SK-N-SH (cell line): ENCODE data around the gene CFAP91. TPM values are rescaled to one million over a fixed set of nuclear protein-coding genes. Genes with fewer than 3 reads are reported as not detected.

Source experiments
- CTCF ChIA-PET: fragments of 300-600, 350-600 bp; formaldehyde crosslinking; extraction: SDS; loops from one replicate; lab custom pipeline; 2021; lab: Yijun Ruan, JAX
- POLR2A ChIA-PET: fragments of 350-600 bp; sonication (Branson Sonifier 250); formaldehyde crosslinking; extraction: SDS; loops from one replicate; lab custom pipeline; 2020; ENCODE audit warnings: antibody characterized with exemption, inconsistent platforms; lab: Yijun Ruan, JAX
- DNase-seq: peaks from one replicate; pipeline ENCODE4 v3.0.0; 2012
- H2AFZ ChIP-seq: fragments of 200-600 bp; sonication (generic); 2 replicates; pipeline ENCODE4 v1.8.1; 2016; ENCODE audit warnings: antibody characterized with exemption, mild to moderate bottlenecking, low read depth
- H3F3A ChIP-seq: fragments of 200-600 bp; sonication (generic); replicated peaks from 2 replicates; pipeline ENCODE3; 2016; ENCODE audit warnings: antibody characterized with exemption, mild to moderate bottlenecking; ENCODE audit not compliant: insufficient read depth
- H3K27ac ChIP-seq, 2 experiments: fragments of 200-500 bp in 1 of 2; fragments of 200-600 bp in 1 of 2; sonication (Bioruptor generic) in 1 of 2; sonication (generic), shearing (Covaris generic) in 1 of 2; 2 replicates each; pipeline versions ENCODE4 v1.5.1 to v1.6.1; 2014 to 2016; ENCODE audit warnings: low read depth in 2 of 2, inconsistent platforms in 1 of 2, low read length in 1 of 2, mild to moderate bottlenecking in 1 of 2, mixed read lengths in 1 of 2
- H3K27me3 ChIP-seq: fragments of 200-600 bp; sonication (generic), shearing (Covaris generic); 2 replicates; pipeline ENCODE4 v1.6.1; 2016; ENCODE audit warnings: mixed run types; ENCODE audit not compliant: insufficient read depth
- H3K36me3 ChIP-seq, 2 experiments: fragments of 200-500 bp in 1 of 2; fragments of 200-600 bp in 1 of 2; sonication (Bioruptor generic) in 1 of 2; sonication (generic) in 1 of 2; replicated peaks in 1 of 2; 2 replicates each; pipeline versions ENCODE3 to v1.5.1; 2014 to 2016; ENCODE audit warnings: low read length in 1 of 2, mild to moderate bottlenecking in 1 of 2; ENCODE audit not compliant: insufficient read depth in 2 of 2, control insufficient read depth in 1 of 2
- H3K4me1 ChIP-seq, 2 experiments: fragments of 200-500 bp in 1 of 2; fragments of 200-600 bp in 1 of 2; sonication (Bioruptor generic) in 1 of 2; sonication (generic), shearing (Covaris generic) in 1 of 2; 2 replicates each; pipeline versions ENCODE4 v1.5.1 to v1.6.1; 2014 to 2016; ENCODE audit warnings: low read depth in 1 of 2, low read length in 1 of 2, mixed run types in 1 of 2; ENCODE audit not compliant: insufficient read depth in 2 of 2, control insufficient read depth in 1 of 2
- H3K4me2 ChIP-seq: fragments of 200-600 bp; sonication (generic), shearing (Covaris generic); 2 replicates; pipeline ENCODE4 v1.6.1; 2017; ENCODE audit warnings: mixed run types
- H3K4me3 ChIP-seq, 2 experiments: fragments of 200-500 bp in 1 of 2; fragments of 200-600 bp in 1 of 2; sonication (Bioruptor generic) in 1 of 2; sonication (generic), shearing (Covaris generic) in 1 of 2; 2 replicates each; pipeline versions ENCODE4 v1.5.1 to v1.8.1; 2014 to 2016; ENCODE audit warnings: low read depth in 2 of 2, inconsistent platforms in 1 of 2, low read length in 1 of 2, mild to moderate bottlenecking in 1 of 2, mixed read lengths in 1 of 2, moderate library complexity in 1 of 2
- H3K79me2 ChIP-seq: fragments of 200-600 bp; sonication (generic); 2 replicates; pipeline ENCODE4 v1.8.1; 2017; ENCODE audit warnings: mild to moderate bottlenecking; ENCODE audit not compliant: insufficient read depth
- H3K9ac ChIP-seq: fragments of 200-600 bp; sonication (generic); 2 replicates; pipeline ENCODE4 v1.6.1; 2017; ENCODE audit warnings: mixed run types
- H3K9me2 ChIP-seq: fragments of 200-600 bp; sonication (generic); 2 replicates; pipeline ENCODE4 v1.6.1; 2017; ENCODE audit warnings: mixed run types
- H3K9me3 ChIP-seq: fragments of 200-600 bp; sonication (generic); 2 replicates; pipeline ENCODE4 v1.6.1; 2017; ENCODE audit warnings: mixed run types, mild to moderate bottlenecking, moderate library complexity
- H4K20me1 ChIP-seq: fragments of 200-600 bp; sonication (generic); 2 replicates; pipeline ENCODE4 v1.6.1; 2017; ENCODE audit warnings: mild to moderate bottlenecking, mixed run types; ENCODE audit not compliant: insufficient read depth
- CHD2 ChIP-seq: fragments of 150-350 bp; IDR thresholded peaks from 2 replicates; pipeline ENCODE4 v1.6.1; 2018; ENCODE audit warnings: low read length; ENCODE audit not compliant: partially characterized antibody
- ELF1 ChIP-seq: IDR thresholded peaks from 2 replicates; pipeline ENCODE4 v1.4.0; 2012
- EP300 ChIP-seq, 2 experiments: IDR thresholded peaks; 2 replicates each; pipeline versions ENCODE4 v1.4.0 to v1.6.1; 2012; ENCODE audit warnings: borderline replicate concordance in 1 of 2, low read depth in 1 of 2, low read length in 1 of 2
- EZH2phosphoT487 ChIP-seq: fragments of 200-600 bp; sonication (generic); IDR thresholded peaks from 2 replicates; pipeline ENCODE4 v1.6.1; 2017; ENCODE audit warnings: low read depth, mixed run types, mild to moderate bottlenecking, antibody characterized with exemption, moderate library complexity, borderline replicate concordance
- FOXJ3 ChIP-seq: sonication (generic); formaldehyde crosslinking; IDR thresholded peaks from 2 replicates; pipeline ENCODE4 v1.5.1; 2020; ENCODE audit warnings: mild to moderate bottlenecking, missing genetic modification reagents
- FOXM1 ChIP-seq: IDR thresholded peaks from 2 replicates; pipeline ENCODE4 v1.4.0; 2012; ENCODE audit warnings: low read depth, mild to moderate bottlenecking
- GABPA ChIP-seq: IDR thresholded peaks from 2 replicates; pipeline ENCODE4 v1.4.0; 2012; ENCODE audit warnings: low read depth, mild to moderate bottlenecking
- JUND ChIP-seq: IDR thresholded peaks from 2 replicates; pipeline ENCODE4 v1.4.0; 2012
- MAX ChIP-seq: IDR thresholded peaks from 2 replicates; pipeline ENCODE4 v1.4.0; 2012; ENCODE audit warnings: low read depth
- MEF2A ChIP-seq: IDR thresholded peaks from 2 replicates; pipeline ENCODE4 v1.4.0; 2012; ENCODE audit warnings: low read depth, borderline replicate concordance
- NFIC ChIP-seq: IDR thresholded peaks from 2 replicates; pipeline ENCODE4 v1.4.0; 2012; ENCODE audit warnings: borderline replicate concordance
- POLR2AphosphoS5 ChIP-seq: IDR thresholded peaks from 2 replicates; pipeline ENCODE4 v1.6.1; 2012; ENCODE audit warnings: low read depth, low read length
- RAD21 ChIP-seq: IDR thresholded peaks from 2 replicates; pipeline ENCODE4 v1.6.1; 2012; ENCODE audit warnings: mild to moderate bottlenecking, low read length
- RXRA ChIP-seq: IDR thresholded peaks from 2 replicates; pipeline ENCODE4 v1.4.0; 2012; ENCODE audit warnings: low read depth, mild to moderate bottlenecking, borderline replicate concordance
- SMC3 ChIP-seq: IDR thresholded peaks from 2 replicates; pipeline ENCODE4 v1.6.1; 2012; ENCODE audit warnings: low read depth, low read length, improper control_type of control experiment
- TAF1 ChIP-seq: IDR thresholded peaks from 2 replicates; pipeline ENCODE4 v1.6.1; 2012; ENCODE audit warnings: low read depth, mild to moderate bottlenecking, low read length, moderate library complexity, borderline replicate concordance
- YY1 ChIP-seq: IDR thresholded peaks from 2 replicates; pipeline ENCODE4 v1.4.0; 2012; ENCODE audit warnings: low read depth, mild to moderate bottlenecking
- WGBS: methylation state at CpG from one replicate; pipeline ENCODE4 v1.1.6; 2017; ENCODE audit warnings: low lambda C conversion rate; 5-methylcytosine and 5-hydroxymethylcytosine counted together
- polyA plus RNA-seq, 3 experiments: library from polyadenylated mRNA; depleted of rRNA; stranded (reverse); fragments of >200 nt; gene quantifications; 2 replicates each; pipeline ENCODE4 v1.2.3, GENCODE V29; 2012

CFAP91 gene
- polyA plus RNA-seq, 1 of the 3 experiments (the other 2 are of a cell fraction) = 3.7 TPM

- no peak for DNase-seq
- Histone ChIP-seq H3F3A (peaks cover 30% of the 10 kb centered on the region), H3K9me3 (no peaks in the 10 kb centered on the region), H3K4me1 (peaks cover 28 to 44% of the 10 kb centered on the region in 2 experiments), H3K36me3 (no peaks in the 10 kb centered on the region), H3K4me3 (no peak overlapping the region), H3K79me2 (no peaks in the 10 kb centered on the region), H3K27me3 (no peaks in the 10 kb centered on the region), H2AFZ (no peak overlapping the region), H3K9me2 (no peaks in the 10 kb centered on the region), H3K9ac (no peak overlapping the region), H3K4me2 (no peak overlapping the region), H4K20me1 (no peaks in the 10 kb centered on the region), H3K27ac (peak overlapping the region; percentile 0 to 93)
- CTCF ChIA-PET = interaction anchor here (1.1 to 1.5 kb wide), 2 partner anchors 9 to 15 kb away, joined by 3 to 6 read pairs; no protein-coding TSS in a partner anchor
- POLR2A ChIA-PET = no interaction called here
- TF ChIP-seq YY1 = no peak
- TF ChIP-seq GABPA = no peak
- TF ChIP-seq MAX = no peak
- no peak for TF ChIP-seq SMC3
- no peak for TF ChIP-seq NFIC
- no peak for TF ChIP-seq FOXJ3 (CRISPR knock-in tag)
- no peak for TF ChIP-seq EZH2phosphoT487
- TF ChIP-seq POLR2AphosphoS5 = no peak
- TF ChIP-seq TAF1 = no peak
- no peak for TF ChIP-seq MEF2A
- no peak for TF ChIP-seq FOXM1
- no peak for TF ChIP-seq CHD2
- TF ChIP-seq JUND = no peak
- WGBS = 94% methylated on average over 6 of the region's 6 CpGs
These were observed 36.8 kb upstream of the CFAP91 start for GRCh38 chr3:119665954-119666559.

GRCh38 chr3:119669906-119670570 is 32.8 kb upstream of the CFAP91 start:
- H3K36me3 ChIP-seq = peaks cover 8 to 11% of the 10 kb centered on the region in 2 experiments
- 98% methylated on average over 5 of the region's 5 CpGs for WGBS

More at GRCh38 chr3:119669906-119670570, 32.8 kb upstream of the CFAP91 start:
- no peaks in the 10 kb centered on the region for H3K9me2 ChIP-seq
- no peak overlapping the region for H3K4me3 ChIP-seq
- H3K4me2 ChIP-seq = 0 out of 2 replicates have a peak overlapping the region, but pooled peaks have one; percentile 35
- no peaks in the 10 kb centered on the region for H4K20me1 ChIP-seq
- POLR2A ChIA-PET = no interaction called here
- peak overlapping the region; percentile 41; the same call in 1 of the 2 replicates for H2AFZ ChIP-seq
- TF ChIP-seq MEF2A (no peak), MAX (no peak), EP300 (IDR thresholded peaks at IDR 0.05; ENCODE audit: borderline replicate concordance in 1 of 2, low read depth in 1 of 2, low read length in 1 of 2) (no peak), ELF1 (0 out of 2 replicates have a peak, but pooled peaks have one; percentile 40), RXRA (0 out of 2 replicates have a peak, but pooled peaks have one; percentile 41), NFIC (peak; percentile 32; the same call in 1 of the 2 replicates), RAD21 (no peak)
- CTCF ChIA-PET = interaction anchor here (1.7 kb wide), 1 partner anchor 11 kb away, joined by 4 read pairs; no protein-coding TSS in a partner anchor
- no peaks in the 10 kb centered on the region for H3K79me2 ChIP-seq
- no peaks in the 10 kb centered on the region for H3K27me3 ChIP-seq
- H3K9ac ChIP-seq = no peak overlapping the region; the same call in 1 of the 2 replicates
- H3K27ac ChIP-seq = peak overlapping the region; percentile 28 to 35; a peak in 2 of 4 replicates
- no peak for DNase-seq
- no peaks in the 10 kb centered on the region for H3K9me3 ChIP-seq
- peaks cover 6 to 14% of the 10 kb centered on the region in 2 experiments; a peak in 3 of 4 replicates for H3K4me1 ChIP-seq
- peaks cover 2% of the 10 kb centered on the region for H3F3A ChIP-seq
